BE2C (cell line): Measurements from ENCODE around the gene MRFAP1.
"Not testable (repeated sequence)": the region's sequence is repeated elsewhere in the genome, so short reads cannot be mapped to it uniquely, and the experiment has no call there.

ENCODE experiments used
- DNase-seq: peaks from one replicate; pipeline ENCODE4 v3.0.0-alpha.2; 2020
- H3K27me3 ChIP-seq: fragments of 250-450 bp; sonication (Bioruptor Pico); 2 replicates; pipeline ENCODE4 v1.5.1; 2020; ENCODE audit warnings: mild to moderate bottlenecking
- H3K36me3 ChIP-seq: fragments of 250-450 bp; sonication (Bioruptor Pico); 2 replicates; pipeline ENCODE4 v1.5.1; 2020; ENCODE audit warnings: mild to moderate bottlenecking
- H3K4me1 ChIP-seq: fragments of 250-450 bp; sonication (Bioruptor Pico); 2 replicates; pipeline ENCODE4 v1.5.1; 2020
- H3K4me3 ChIP-seq: 2 replicates; pipeline ENCODE4 v1.5.1; 2011; ENCODE audit warnings: low read depth, low read length
- H3K9me3 ChIP-seq: fragments of 250-450 bp; sonication (Bioruptor Pico); 2 replicates; pipeline ENCODE4 v1.5.1; 2020
- CTCF ChIP-seq: IDR thresholded peaks from 2 replicates; pipeline ENCODE4 v1.5.1; 2012; ENCODE audit warnings: mild to moderate bottlenecking, low read depth, low read length

MRFAP1 gene

GRCh38 chr4:6647169-6647568 lies 6.7 kb downstream of the MRFAP1 start:
- H3K9me3 ChIP-seq = no peaks in the 10 kb centered on the region
- no peak for DNase-seq
- no peaks in the 10 kb centered on the region for H3K27me3 ChIP-seq
- H3K4me1 ChIP-seq = no peaks in the 10 kb centered on the region
- no peak for TF ChIP-seq CTCF
- H3K4me3 ChIP-seq = no peak overlapping the region
- peaks cover 8% of the 10 kb centered on the region for H3K36me3 ChIP-seq

- Histone ChIP-seq H3K36me3 (peaks cover 2% of the 10 kb centered on the region), H3K4me3 (no peak overlapping the region), H3K9me3 (no peaks in the 10 kb centered on the region), H3K27me3 (no peaks in the 10 kb centered on the region), H3K4me1 (no peaks in the 10 kb centered on the region)
- DNase-seq = no peak
- no peak for TF ChIP-seq CTCF
Observed at GRCh38 chr4:6647582-6648230, 7.2 kb downstream of the MRFAP1 start.

GRCh38 chr4:6649216-6649615 lies 8.7 kb downstream of the MRFAP1 start:
- no peak for DNase-seq
- Histone ChIP-seq H3K9me3 (no peaks in the 10 kb centered on the region), H3K36me3 (no peaks in the 10 kb centered on the region), H3K4me1 (no peaks in the 10 kb centered on the region), H3K27me3 (no peaks in the 10 kb centered on the region), H3K4me3 (no peak overlapping the region)
- TF ChIP-seq CTCF = no peak

GRCh38 chr4:6654211-6654610 lies 13.7 kb downstream of the MRFAP1 start:
- H3K4me3 ChIP-seq, H3K4me1 ChIP-seq, DNase-seq, H3K9me3 ChIP-seq, H3K27me3 ChIP-seq, H3K36me3 ChIP-seq: not testable (repeated sequence)

- not testable (repeated sequence) for H3K4me1 ChIP-seq, H3K4me3 ChIP-seq, DNase-seq, H3K9me3 ChIP-seq, H3K27me3 ChIP-seq, H3K36me3 ChIP-seq
Observed at GRCh38 chr4:6655291-6655690, 14.8 kb downstream of the MRFAP1 start.

- TF ChIP-seq CTCF = no peak
- no peak for DNase-seq
Observed at GRCh38 chr4:6655924-6656323, 15.4 kb downstream of the MRFAP1 start.

GRCh38 chr4:6657242-6658208 lies 17.0 kb downstream of the MRFAP1 start:
- no peak for TF ChIP-seq CTCF
- Histone ChIP-seq H3K27me3 (no peaks in the 10 kb centered on the region), H3K9me3 (no peaks in the 10 kb centered on the region), H3K4me1 (no peaks in the 10 kb centered on the region), H3K36me3 (no peaks in the 10 kb centered on the region), H3K4me3 (no peak overlapping the region)
- DNase-seq = no peak

More at GRCh38 chr4:6655924-6656323, 15.4 kb downstream of the MRFAP1 start:
- Histone ChIP-seq H3K4me3 (no peak overlapping the region), H3K27me3 (no peaks in the 10 kb centered on the region), H3K9me3 (no peaks in the 10 kb centered on the region), H3K36me3 (no peaks in the 10 kb centered on the region), H3K4me1 (no peaks in the 10 kb centered on the region)
